CD4-positive, alpha-beta T cell treated with Interleukin-4 for 4 hours (primary cell): ENCODE data around the gene PRDX5.
A peak's percentile ranks its signal among the peaks of the same experiment; 100 is the strongest.

ENCODE experiments used
- DNase-seq: peaks from one replicate; pipeline ENCODE4 v3.0.0-alpha.2; 2020

Gene PRDX5

DNA sequence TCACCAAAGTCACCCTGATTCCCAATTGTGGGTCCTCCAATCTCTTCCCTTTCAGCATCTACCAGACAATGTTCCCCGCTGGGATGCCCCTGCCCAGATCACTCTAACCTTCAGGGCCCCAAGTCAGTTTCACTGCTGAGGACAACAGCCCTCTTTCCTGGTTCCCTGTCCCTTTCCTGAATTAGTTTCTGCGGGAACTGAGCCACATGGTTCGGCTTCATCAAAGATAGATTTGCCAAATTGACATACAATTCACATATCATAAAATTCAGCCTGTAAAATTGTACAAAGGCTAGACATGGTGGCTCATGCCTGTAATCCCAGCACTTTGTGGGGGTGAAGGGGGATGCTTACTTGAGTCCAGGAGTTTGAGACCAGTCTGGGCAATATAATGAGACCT is 10.1 kb downstream of the PRDX5 start:
- no peak for DNase-seq

DNA sequence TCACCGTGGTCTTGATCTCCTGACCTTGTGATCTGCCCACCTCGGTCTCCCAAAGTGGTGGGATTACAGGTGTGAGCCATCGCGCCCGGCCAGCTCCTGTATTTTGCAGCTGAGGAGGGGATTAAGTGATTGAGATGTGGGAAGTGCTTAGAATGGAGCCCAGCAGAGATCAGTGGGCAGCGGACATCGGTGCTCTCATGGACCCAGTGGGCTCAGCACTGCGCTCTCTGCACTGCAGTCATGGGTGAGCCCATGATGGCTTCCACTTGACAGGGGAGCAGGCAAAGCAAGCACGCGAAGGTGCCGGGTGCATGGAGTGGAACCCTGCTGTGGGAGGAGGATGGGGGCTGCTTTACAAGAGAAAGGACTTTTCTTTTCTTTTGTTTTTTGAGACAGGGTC is 13.0 kb downstream of the PRDX5 start:
- DNase-seq = no peak

DNA sequence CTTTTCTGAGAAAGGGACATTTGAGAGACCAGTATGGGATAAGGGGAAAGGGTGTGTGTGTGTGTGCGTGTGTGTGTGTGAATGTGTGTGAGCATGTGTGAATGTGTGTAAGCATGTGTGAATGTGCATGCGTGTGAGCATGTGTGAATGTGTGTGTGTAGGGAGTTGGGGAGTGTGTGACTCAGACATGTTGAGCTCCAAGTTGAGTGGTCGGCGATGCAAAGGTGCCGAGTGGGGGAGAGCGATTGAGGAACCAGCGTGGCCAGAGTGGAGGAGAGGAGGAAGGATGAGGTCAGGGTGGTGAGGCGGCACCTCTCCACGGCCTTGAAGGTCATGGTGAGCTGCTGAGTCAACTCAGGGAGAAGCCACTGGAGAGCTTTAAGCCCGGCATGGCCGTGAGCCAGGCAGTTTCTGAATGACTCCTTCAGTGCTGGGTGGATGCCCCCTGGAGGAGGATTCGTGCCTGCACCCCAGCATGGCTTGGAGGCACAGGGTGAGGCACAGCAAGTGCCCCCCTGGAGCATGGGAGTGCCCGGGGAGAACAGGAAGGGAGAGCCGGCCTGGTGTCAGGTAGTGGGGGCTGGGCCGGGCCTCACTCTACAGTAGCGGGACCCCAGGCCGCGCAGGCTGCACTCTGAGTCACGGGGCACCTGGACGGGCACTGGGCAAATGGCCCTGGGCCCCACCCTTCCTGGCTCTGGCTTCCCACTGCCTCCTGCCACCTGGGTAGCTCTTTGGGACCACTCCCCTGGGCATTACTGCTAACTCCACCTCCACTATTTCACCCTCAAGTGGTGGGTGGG is 13.8 kb downstream of the PRDX5 start:
- peak; percentile 82 for DNase-seq

DNA sequence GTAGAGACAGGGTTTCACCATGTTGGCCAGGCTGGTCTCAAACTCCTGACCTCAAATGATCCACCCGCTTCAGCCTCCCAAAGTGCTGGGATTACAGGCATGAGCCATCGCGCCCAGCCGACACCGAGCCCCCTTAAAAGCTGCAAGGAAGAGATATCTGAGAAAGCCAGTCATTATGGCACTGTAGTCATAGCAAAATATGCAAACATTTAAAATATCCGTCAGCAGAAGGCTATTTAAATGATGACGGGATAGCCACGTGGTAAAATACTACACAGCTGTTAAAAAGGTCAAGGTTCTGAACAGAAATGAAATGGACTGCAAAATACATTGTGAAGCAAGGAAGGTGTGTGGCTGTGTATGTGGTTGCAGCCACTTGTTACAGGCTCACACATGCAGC is 15.6 kb downstream of the PRDX5 start:
- DNase-seq = no peak

DNA sequence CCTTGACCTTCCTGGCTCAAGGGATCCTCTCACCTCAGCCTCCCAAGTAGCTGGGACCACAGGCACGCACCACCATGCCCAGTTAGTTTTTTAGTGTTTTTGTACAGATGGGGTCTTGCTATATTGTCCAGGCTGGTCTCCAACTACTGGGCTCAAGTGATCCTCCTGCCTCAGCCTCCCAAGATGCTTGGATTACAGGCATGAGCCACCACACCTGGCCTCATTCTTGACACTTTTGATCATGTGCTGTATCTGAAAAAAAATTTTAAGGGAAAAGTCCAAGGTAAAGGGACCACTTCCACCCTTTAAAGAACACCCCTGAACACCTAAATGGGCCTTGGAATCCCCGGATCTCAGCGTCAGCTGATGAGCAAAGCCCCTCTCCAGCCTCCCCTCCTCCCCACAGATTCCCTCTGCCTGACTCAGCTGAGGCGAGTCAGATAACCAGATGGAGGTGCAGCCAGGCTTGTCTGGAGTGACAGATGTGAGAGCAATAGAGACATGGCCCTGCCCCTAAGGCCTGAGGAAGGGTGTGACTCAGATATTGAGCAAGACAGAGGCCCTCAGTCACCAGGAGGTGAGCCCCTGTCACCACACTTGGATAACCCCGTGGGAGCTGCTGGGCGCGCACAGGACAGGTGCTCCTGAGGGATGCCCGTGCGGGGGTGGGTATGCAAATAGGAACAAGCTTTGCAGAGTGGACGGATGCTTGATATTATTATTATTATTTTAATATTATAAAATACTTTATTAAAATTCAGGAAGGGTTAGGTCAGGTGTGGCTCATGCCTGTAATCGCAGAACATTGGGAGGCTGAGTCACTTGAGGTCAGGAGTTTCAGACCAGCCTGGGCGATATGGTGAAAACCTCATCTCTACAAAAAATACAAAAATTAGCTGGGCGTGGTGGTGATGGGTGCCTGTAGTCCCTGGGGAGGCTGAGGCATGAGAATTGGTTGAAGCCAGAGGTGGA is 17.1 kb downstream of the PRDX5 start:
- no peak for DNase-seq

DNA sequence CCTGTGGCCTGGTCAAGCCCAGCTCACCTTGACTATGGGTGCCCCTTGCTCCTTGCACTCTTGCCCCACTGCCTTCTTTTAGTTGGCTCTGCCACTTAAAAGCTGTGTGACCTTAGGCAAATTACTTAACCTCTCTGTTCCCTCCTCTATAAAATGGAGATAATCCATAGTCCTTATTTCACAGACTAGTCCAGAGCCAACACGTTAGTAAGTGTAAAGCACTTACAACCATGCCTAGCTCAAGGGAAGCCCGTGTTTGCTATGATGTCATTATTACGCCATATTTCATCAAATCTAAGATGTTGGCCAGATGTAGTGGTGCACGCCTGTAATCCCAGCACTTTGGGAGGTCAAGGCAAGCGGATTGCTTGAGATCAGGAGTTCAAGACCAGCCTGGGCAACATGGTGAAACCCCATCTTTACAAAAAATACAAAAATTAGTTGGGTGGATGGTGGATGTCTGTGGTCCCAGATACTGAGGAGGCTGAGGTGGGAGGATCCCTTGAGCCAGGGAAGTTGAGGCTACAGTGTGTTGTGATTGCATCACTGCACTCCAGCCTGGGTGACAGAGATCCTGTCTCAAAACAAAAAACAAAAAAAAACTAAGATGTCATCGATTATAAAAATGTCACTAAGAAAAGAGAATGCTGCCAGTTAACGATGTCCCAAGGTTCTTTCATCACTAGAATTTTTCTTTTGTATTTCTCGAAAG is 19.8 kb downstream of the PRDX5 start:
- DNase-seq = no peak

DNA sequence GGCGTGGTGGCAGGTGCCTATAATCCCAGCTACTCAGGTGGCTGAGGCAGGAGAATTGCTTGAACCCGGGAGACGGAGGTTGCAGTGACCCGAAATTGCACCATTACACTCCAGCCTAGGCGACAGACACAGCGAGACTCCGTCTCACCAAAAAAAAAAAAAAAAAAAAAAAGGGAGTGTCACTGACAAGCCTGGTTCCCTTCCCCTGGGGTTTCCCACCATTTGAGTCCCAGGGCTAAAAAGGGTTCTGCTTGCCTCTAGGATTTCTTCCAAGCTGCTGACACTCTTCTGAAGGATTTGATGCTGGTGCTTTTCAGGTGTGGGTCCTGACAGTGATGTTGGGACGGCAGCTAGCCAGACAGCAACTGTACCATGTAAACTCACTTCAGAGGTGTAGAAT is 20.8 kb downstream of the PRDX5 start:
- DNase-seq = no peak

DNA sequence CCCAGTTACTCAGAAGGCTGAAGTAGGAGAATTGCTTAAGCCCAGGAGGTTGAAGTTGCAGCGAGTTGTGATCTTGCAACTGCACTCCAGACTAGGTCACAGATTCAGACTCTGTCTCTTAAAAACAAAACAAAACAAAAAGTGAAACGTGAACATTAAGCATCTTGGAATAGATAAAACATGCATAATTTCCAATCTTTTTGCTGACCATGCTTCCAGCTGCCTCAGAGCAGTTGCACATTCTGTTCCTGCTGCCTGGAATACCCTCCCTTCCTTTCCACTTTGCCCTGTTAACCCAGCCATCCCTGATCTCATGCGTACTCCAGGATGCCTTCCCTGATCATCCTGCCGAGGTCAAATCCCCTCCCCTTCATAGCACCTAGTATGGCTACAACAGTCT is 21.4 kb downstream of the PRDX5 start:
- no peak for DNase-seq

DNA sequence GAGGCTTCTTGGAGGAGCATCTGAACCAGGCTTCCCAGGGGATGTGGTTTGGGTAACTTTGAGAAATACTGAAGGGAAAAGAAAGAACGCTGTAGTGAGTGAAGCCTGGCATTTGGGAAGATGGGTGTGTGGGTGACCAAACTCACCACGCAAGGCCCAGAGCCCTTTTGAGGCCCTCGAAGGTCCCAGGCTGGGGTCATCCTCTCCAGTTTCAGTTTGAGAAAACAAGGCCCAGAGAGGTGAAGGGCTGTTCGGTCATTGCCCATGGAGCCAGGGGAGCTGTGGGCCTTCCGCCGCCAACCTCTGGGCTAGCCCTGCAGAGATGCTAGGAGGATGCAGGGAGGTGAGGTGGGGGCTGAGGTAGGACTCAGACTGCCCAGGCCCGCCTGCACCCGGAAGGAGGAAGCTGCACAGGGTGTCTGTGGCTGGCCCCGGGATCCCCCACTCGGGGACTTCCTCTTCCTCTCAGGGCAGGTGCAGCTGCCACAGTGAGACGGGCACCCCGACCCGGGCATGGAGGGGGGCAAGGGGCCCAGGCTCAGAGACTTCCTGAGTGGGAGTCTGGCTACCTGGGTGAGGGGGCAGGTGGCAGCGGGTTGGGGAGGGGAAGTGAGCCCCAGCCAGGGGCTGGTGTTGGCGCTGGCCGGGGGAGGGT is 22.0 kb downstream of the PRDX5 start, which contains the start of gene CCDC88B:
CCDC88B (plus strand) TSS at position 451 of the 655 bp plus-strand sequence; CDS start at position 514, 63 bp downstream.
- DNase-seq = peak; percentile 87

DNA sequence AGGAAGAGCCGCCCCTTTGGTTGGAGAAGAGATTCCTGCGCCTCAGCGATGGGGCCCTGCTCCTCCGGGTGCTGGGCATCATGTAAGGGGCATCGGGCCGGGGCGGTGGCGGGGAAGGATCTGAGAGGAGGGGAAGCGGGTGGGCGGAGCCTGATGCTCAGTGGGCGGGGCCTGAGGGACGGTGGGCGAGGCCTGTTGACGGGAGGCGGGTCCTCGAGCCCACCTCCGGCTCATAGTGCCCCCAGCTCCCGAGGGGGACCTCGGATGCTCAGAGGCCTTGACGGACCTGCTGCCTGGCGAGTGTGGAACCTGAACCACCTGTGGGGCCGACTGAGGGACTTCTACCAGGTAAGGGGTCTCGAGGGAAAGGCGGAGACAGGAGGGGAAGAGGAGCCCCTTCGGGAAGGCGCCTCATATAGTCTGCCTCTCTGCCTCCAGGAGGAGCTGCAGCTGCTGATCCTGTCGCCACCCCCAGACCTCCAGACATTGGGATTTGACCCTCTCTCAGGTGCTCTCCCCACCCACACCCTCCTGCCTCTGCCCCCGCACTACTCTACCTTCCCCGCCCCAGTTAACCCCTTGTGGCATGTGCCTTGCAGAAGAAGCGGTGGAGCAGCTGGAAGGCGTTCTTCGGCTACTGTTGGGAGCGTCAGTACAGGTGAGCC is 22.9 kb downstream of the PRDX5 start:
- peak; percentile 54 for DNase-seq

DNA sequence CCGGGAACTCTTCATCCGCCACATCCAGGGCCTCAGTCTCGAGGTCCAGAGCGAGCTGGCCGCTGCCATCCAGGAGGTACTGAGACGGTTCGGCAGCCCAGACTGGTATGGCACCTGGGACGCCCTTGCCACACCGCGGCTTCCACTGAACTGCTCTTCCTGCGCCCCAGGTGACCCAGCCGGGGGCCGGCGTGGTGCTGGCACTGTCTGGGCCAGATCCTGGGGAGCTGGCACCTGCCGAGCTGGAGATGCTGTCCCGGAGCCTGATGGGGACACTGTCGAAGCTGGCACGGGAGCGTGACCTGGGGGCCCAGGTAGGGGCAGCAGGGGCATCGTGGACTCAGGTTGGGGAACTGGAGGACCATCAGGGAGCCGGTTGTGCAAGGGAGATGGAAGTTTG is 23.5 kb downstream of the PRDX5 start:
- DNase-seq = no peak

DNA sequence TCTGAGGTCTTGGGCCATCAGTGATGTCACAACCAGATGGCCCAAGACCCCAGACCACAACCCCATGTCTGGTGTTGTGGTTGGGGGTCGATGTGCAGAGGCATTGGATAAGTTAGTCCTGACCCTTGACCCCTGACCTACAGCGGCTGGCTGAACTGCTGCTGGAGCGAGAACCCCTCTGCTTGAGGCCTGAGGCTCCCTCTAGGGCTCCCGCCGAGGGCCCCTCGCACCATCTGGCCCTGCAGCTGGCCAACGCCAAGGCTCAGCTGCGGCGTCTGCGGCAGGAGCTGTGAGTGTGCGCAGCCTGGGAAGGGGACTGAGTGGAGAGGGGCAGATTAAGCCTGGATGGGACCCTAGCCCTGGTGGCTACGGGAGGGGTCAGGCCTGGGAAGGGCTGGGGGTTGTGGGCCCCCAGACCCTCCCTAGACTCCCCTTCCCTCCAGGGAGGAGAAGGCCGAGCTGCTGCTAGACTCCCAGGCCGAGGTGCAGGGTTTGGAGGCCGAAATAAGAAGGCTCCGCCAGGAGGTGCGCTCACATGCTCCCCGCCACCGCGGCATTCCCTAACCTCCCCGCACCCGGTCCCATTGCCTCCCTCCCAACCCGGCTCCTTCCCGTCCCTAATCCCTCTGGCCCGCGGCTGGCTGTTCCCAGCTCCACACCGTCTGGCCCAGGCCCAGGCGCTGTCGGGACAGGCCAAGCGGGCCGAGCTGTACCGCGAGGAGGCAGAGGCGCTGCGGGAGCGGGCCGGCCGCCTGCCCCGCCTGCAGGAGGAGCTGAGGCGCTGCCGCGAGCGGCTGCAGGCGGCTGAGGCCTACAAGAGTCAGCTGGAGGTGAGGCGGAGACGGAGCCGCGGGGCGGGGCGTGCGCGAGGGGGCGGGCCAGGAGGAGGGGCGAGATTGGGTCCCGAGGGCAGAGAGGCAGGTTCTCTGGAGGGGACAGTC is 24.2 kb downstream of the PRDX5 start:
- DNase-seq = peak; percentile 85

DNA sequence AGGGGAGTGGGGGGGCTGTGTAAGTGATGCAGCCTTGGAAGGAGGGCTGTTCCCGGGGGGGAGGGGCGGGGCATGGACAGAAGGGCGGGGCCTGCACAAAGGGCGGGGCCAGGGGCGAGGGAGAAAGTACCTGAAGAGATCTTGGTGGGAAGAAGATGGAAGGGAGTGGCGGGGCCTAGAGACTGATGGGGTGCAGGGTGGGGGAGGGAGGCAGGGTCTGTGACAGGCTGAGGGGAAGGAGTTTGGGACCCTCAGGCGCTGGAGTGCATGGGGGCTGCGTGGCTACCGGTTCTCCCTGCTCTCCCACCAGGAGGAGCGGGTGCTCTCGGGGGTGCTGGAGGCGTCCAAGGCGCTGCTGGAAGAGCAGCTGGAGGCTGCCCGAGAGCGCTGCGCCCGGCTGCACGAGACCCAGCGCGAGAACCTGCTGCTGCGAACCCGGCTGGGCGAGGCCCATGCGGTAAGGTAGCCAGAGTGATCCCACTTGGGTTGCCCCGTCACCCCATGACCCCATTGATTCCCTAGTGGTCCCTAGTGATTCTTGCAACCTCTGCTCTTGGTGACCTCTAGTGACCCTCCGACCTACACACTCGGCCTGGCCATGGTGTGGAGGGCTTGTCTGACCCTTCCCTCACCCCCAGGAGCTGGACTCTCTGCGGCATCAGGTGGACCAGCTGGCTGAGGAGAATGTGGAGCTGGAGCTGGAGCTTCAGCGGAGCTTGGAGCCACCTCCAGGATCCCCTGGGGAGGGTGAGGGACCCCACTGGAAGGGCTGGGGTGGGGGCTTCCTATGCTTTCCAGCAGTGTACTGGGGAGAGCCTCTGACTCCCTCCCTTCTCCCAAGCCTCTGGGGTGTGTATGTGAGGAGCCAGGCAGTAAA is 25.2 kb downstream of the PRDX5 start:
- DNase-seq = no peak

DNA sequence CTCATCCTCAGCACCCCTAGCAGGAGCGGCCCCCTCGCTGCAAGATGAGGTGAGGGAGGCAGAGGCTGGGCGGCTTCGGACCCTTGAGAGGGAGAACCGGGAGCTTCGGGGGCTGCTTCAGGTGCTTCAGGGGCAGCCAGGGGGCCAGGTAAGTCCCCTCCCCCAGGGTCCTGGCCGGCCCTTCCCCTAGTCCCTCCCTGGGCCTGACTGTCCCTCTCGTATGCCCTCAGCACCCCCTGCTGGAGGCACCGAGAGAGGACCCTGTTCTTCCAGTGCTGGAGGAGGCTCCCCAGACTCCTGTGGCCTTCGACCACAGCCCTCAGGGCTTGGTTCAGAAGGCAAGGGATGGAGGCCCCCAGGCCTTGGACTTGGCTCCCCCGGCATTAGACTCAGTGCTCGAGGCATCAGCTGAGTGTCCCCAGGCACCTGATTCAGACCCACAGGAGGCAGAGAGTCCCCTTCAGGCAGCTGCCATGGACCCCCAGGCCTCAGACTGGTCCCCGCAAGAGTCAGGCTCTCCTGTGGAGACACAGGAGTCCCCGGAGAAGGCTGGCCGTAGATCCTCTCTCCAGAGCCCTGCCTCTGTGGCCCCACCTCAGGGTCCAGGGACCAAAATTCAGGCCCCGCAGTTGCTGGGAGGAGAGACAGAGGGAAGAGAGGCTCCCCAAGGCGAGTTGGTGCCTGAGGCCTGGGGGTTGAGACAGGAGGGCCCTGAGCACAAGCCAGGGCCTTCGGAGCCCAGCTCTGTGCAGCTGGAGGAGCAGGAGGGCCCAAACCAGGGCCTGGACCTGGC is 26.0 kb downstream of the PRDX5 start:
- no peak for DNase-seq

DNA sequence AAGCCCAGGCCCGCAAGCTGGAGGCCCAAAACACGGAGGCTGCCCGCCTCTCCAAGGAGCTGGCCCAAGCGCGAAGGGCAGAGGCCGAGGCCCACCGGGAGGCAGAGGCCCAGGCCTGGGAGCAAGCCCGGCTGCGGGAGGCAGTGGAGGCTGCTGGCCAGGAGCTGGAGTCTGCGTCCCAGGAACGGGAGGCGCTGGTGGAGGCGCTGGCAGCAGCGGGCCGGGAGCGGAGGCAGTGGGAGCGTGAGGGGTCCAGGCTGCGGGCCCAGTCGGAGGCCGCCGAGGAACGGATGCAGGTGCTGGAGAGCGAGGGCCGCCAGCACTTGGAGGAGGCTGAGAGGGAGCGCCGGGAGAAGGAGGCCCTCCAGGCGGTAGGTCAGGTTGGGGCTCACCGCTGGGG is 26.9 kb downstream of the PRDX5 start:
- DNase-seq = no peak

DNA sequence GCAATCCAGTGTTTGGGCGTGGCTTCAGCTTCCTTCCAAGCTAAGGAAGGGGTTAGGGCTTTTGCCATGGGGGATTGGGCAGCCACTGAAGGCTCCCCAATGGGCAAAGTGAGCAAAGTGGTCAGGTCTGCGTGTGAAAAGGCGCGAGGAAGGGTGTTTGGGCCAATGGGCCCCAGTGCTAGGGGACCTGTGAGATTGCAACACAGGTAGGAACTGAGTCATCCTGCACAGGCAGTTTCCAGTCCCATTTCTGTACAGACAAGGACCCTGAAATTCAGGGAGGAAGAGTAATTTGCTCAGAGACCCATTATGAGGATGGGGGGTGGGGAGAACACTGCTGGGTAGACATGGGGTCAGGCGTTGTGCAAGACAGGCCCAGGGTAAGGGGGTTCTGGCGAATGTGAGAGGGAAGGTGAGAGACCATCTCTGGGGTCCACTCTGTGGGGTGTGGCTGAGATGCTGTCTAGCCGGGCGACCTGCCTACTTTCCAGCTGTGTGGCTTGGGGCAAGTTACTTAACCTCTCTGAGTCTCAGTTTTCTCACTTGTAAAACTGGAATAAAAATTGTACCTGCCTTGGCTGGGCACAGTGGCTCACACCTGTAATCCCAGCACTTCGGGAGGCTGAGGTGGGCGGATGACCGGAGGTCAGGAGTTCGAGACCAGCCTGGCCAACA is 29.4 kb downstream of the PRDX5 start:
- no peak for DNase-seq

DNA sequence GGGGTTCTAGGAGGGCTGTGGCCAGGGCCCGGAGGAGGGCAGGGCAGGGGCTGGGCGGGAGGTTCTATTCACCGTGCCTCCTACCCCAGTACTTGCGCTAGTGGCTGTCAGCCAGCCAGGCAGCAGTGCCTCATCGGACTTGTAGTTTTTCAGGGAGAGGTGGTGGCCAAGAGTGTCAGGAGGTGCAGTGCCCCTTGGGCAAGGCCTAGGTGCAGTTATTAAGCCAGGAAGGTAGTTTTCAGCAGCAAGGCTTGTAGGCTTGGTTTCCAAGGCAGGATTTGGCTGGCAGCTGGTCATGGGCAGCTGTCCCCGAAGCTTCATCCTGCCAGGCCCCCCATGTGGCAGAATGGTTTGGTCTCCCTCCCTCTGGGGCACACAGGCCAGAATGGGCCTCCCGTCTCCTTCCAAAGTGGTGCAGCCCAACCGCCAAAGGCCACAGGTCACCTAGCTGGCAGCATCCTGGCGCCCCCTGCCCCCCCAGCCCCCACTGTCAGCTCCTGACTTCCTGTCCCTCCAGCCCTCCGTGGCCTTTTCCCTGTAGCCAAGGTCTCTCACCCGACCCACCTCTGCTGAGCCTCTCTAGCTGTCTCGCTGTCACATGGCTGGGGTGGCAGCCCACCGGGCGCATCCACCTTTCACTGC is 30.6 kb downstream of the PRDX5 start:
- no peak for DNase-seq

DNA sequence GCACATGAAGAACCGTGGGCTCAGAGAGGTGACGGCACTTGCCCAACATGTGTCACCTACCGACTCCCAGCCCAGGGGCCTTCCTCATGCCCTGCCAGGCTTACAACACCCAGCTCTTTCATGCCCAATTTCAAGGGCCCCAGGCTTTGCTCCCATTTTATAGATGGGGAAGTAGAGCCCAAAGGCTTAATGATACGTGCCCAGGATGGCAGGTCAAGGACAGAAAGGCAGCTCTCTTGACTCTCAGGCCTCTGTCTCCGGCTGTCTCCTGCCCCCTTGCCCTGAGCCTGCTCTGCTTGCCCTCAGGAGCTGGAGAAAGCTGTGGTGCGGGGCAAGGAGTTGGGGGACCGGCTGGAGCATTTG is 31.1 kb downstream of the PRDX5 start:
- DNase-seq = no peak
